Glutamatergic neuron (in vitro differentiated cells): ENCODE measurements around the gene IQCK. TPM values are rescaled to one million over a fixed set of nuclear protein-coding genes. Genes with fewer than 3 reads are reported as not detected.

Experiments used
- DNase-seq: peaks from one replicate; pipeline ENCODE4 v3.0.0; 2022
- H3K27ac Mint-ChIP-seq: one replicate; pipeline ENCODE4 v1.8.0; 2020; ENCODE audit warnings: mild to moderate bottlenecking, mixed read lengths, inconsistent platforms; ENCODE audit not compliant: unreplicated experiment
- H3K27me3 Mint-ChIP-seq: one replicate; pipeline ENCODE4 v1.8.0; 2020; ENCODE audit warnings: mild to moderate bottlenecking, moderate library complexity, mixed read lengths, inconsistent platforms; ENCODE audit not compliant: unreplicated experiment
- H3K36me3 Mint-ChIP-seq: one replicate; pipeline ENCODE4 v1.8.0; 2020; ENCODE audit warnings: mild to moderate bottlenecking, mixed read lengths, inconsistent platforms; ENCODE audit not compliant: unreplicated experiment
- H3K4me1 Mint-ChIP-seq: one replicate; pipeline ENCODE4 v1.8.0; 2020; ENCODE audit warnings: mild to moderate bottlenecking, low read depth, mixed read lengths, inconsistent platforms; ENCODE audit not compliant: unreplicated experiment
- H3K4me3 Mint-ChIP-seq: one replicate; pipeline ENCODE4 v1.8.0; 2020; ENCODE audit warnings: mild to moderate bottlenecking, mixed read lengths, inconsistent platforms; ENCODE audit not compliant: unreplicated experiment
- H3K9me3 Mint-ChIP-seq: one replicate; pipeline ENCODE4 v1.8.0; 2020; ENCODE audit warnings: mild to moderate bottlenecking, moderate library complexity, mixed read lengths, inconsistent platforms; ENCODE audit not compliant: unreplicated experiment
- total RNA-seq: library from RNA; stranded (reverse); fragmentation: NEBNext Ultra II Directional; extraction: Animal tissue kit (Norgen Biotek cat#: 25700); gene quantifications from one replicate; pipeline ENCODE4 v1.2.1, GENCODE V29; 2021; ENCODE audit not compliant: unreplicated experiment
- TF ChIP-seq, protein P1 (sequence below): fragments of 200-600 bp; sonication (generic); IDR thresholded peaks from one replicate; pipeline ENCODE4 v1.5.0; 2021; ENCODE audit not compliant: partially characterized antibody, unreplicated experiment

The IQCK gene
- total RNA-seq, 1 donor from 2014 or later: 5.1 TPM

GRCh38 chr16:19741354-19741753 is 23.3 kb downstream of the IQCK start:
- no peak for DNase-seq
- Mint-ChIP-seq H3K36me3 (no peaks in the 10 kb centered on the region), H3K27ac (no peak overlapping the region), H3K4me3 (no peak overlapping the region), H3K9me3 (no peaks in the 10 kb centered on the region), H3K27me3 (peaks cover 2% of the 10 kb centered on the region), H3K4me1 (no peaks in the 10 kb centered on the region)
- TF ChIP-seq, protein P1, sequence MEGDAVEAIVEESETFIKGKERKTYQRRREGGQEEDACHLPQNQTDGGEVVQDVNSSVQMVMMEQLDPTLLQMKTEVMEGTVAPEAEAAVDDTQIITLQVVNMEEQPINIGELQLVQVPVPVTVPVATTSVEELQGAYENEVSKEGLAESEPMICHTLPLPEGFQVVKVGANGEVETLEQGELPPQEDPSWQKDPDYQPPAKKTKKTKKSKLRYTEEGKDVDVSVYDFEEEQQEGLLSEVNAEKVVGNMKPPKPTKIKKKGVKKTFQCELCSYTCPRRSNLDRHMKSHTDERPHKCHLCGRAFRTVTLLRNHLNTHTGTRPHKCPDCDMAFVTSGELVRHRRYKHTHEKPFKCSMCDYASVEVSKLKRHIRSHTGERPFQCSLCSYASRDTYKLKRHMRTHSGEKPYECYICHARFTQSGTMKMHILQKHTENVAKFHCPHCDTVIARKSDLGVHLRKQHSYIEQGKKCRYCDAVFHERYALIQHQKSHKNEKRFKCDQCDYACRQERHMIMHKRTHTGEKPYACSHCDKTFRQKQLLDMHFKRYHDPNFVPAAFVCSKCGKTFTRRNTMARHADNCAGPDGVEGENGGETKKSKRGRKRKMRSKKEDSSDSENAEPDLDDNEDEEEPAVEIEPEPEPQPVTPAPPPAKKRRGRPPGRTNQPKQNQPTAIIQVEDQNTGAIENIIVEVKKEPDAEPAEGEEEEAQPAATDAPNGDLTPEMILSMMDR: no peak

- TF ChIP-seq, protein P1: no peak
- H3K27ac Mint-ChIP-seq: no peak overlapping the region
- no peak for DNase-seq
- H3K9me3 Mint-ChIP-seq: no peaks in the 10 kb centered on the region
- peaks cover 2% of the 10 kb centered on the region for H3K27me3 Mint-ChIP-seq
- peaks cover 7% of the 10 kb centered on the region for H3K4me1 Mint-ChIP-seq
- no peaks in the 10 kb centered on the region for H3K36me3 Mint-ChIP-seq
- H3K4me3 Mint-ChIP-seq: no peak overlapping the region
Observed at GRCh38 chr16:19743816-19744159, 25.7 kb downstream of the IQCK start.

DNA sequence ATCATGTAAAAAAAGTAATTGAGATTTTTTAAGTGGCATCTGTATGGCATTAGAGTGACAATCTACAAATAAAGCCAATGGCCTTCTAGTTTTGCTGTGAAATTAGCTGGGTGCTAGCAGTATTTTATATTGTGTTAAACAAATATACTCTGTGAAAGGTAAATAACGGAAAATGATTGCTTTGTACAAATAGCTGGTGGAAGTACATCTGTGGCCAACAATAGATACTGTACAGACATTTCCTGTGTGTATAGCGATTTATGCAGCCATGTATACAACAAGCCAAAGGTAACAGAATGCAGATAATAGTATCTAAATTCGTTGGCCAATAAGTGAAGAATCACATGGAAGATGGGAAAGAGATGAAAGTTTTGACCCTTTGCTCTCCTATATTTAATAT is 26.6 kb downstream of the IQCK start:
- no peak for DNase-seq
- no peaks in the 10 kb centered on the region for H3K36me3 Mint-ChIP-seq
- H3K27me3 Mint-ChIP-seq: peaks cover 2% of the 10 kb centered on the region
- H3K4me3 Mint-ChIP-seq: no peak overlapping the region
- no peaks in the 10 kb centered on the region for H3K9me3 Mint-ChIP-seq
- TF ChIP-seq, protein P1: no peak
- no peak overlapping the region for H3K27ac Mint-ChIP-seq
- peaks cover 9% of the 10 kb centered on the region for H3K4me1 Mint-ChIP-seq

DNA sequence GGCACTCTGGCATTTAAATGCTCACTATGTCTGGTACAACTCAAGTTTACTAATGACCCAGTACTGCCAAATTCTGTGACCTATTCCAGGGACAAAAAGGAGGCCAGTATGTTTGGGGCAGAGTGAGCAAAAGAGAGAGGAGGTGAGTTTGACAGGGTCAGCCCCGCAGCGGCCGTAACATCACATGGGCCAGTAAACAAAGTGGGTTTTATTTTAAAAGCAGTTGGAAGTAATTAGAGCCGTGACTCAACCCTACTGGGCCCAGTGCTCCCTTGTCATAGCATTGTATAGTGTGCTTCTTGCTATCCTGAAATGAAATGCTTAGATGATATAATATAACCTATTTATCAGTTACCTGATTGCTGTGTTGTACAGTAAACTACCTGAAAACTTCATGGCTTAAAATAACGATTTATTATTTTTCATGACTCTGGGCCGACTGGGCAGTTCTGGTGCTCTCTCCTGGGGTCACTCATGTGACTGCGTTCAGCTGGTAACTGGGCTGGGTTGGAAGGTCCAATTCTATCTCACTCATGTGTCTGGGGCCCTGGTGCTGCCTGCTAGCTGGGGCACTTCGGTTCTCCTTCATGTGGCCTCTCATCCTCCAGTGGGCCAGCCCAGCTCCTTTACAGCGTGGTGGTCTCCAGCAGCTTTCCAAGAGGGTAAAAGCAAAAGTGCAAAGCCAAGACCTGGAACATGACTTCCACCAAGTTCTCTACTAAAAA is 27.4 kb downstream of the IQCK start:
- no peak overlapping the region for H3K27ac Mint-ChIP-seq
- H3K9me3 Mint-ChIP-seq: no peaks in the 10 kb centered on the region
- H3K4me1 Mint-ChIP-seq: peaks cover 9% of the 10 kb centered on the region
- H3K36me3 Mint-ChIP-seq: no peaks in the 10 kb centered on the region
- TF ChIP-seq, protein P1: no peak
- DNase-seq: no peak
- no peaks in the 10 kb centered on the region for H3K27me3 Mint-ChIP-seq
- H3K4me3 Mint-ChIP-seq: no peak overlapping the region

DNA sequence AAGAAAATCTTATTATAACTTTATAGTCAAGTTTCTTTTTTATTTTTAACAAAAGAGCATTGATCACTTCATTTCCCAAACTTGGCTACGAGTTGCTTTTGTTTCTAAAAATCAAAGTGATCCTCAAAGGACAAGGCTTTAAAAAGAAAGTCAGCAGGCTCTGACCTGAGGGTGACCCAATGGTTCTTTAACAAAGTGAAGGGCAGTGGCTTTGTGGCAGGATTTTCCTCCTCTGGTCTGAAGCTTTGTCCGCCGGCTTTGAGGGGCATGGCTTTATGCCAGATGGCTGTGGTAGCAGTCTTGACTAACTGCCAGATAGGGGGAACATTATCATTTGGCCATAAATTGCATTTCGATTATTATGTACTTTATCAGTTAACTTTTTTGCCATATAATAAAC is 28.5 kb downstream of the IQCK start:
- DNase-seq: no peak
- Mint-ChIP-seq H3K27ac (no peak overlapping the region), H3K4me1 (peaks cover 9% of the 10 kb centered on the region), H3K4me3 (no peak overlapping the region), H3K36me3 (no peaks in the 10 kb centered on the region), H3K27me3 (no peaks in the 10 kb centered on the region), H3K9me3 (no peaks in the 10 kb centered on the region)
- TF ChIP-seq, protein P1: no peak
